Lower leg skin (tissue), 3 donors: ENCODE results near the gene LEF1.

Experiments
- POLR2A ChIP-seq, 2 donors: fragments of 450-650 bp; IDR thresholded peaks; one replicate each; pipeline ENCODE4 v1.6.1; 2016 to 2017; ENCODE audit warnings: antibody characterized with exemption in 2 of 2, mild to moderate bottlenecking in 1 of 2, moderate library complexity in 1 of 2
- TF ChIP-seq, protein P1 (sequence below), 3 donors: fragments of 450-650 bp; IDR thresholded peaks; one replicate each; pipeline ENCODE4 v1.5.1; 2016; ENCODE audit warnings: antibody characterized with exemption in 3 of 3, mild to moderate bottlenecking in 3 of 3, moderate library complexity in 2 of 3

- TF ChIP-seq POLR2A (IDR thresholded peaks at IDR 0.05) = no peak
- TF ChIP-seq, protein P1, sequence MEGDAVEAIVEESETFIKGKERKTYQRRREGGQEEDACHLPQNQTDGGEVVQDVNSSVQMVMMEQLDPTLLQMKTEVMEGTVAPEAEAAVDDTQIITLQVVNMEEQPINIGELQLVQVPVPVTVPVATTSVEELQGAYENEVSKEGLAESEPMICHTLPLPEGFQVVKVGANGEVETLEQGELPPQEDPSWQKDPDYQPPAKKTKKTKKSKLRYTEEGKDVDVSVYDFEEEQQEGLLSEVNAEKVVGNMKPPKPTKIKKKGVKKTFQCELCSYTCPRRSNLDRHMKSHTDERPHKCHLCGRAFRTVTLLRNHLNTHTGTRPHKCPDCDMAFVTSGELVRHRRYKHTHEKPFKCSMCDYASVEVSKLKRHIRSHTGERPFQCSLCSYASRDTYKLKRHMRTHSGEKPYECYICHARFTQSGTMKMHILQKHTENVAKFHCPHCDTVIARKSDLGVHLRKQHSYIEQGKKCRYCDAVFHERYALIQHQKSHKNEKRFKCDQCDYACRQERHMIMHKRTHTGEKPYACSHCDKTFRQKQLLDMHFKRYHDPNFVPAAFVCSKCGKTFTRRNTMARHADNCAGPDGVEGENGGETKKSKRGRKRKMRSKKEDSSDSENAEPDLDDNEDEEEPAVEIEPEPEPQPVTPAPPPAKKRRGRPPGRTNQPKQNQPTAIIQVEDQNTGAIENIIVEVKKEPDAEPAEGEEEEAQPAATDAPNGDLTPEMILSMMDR (IDR thresholded peaks at IDR 0.05) = no peak
Observed at GRCh38 chr4:108003982-108004515, 164.7 kb downstream of the LEF1 start.
